NCI-H526 (cell line): ENCODE results near the gene EDC3.
A peak's percentile ranks its signal among the peaks of the same experiment; 100 is the strongest.
"Not testable (repeated sequence)": the region's sequence is repeated elsewhere in the genome, so short reads cannot be mapped to it uniquely, and the experiment has no call there.

Source experiments
- DNase-seq, 2 experiments: peaks; one replicate each; lab custom pipeline; 2025; lab: John Stamatoyannopoulos, UW

EDC3 gene

GRCh38 chr15:74648051-74648842, 47.6 kb downstream of the EDC3 start:
- DNase-seq: no peak

DNA sequence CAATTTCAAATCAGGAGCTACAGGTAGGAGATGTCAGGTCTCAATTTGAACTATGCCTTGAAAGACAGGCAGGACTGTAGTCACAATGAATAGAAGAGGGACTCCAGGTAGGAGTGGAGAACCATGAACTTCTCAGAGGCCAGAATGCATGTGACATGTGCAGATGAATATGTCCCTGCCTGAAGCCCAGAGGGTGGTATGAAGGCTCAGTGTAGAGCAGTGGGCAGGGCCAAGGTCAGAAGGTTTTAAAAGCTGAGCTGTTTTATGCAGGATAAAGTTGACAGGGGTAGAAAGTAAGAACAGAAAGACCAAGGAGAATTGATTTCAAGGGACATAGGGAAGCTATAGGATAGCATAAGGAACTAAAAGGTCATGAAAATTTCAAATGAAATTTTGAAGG, 49.3 kb downstream of the EDC3 start:
- no peak for DNase-seq

DNA sequence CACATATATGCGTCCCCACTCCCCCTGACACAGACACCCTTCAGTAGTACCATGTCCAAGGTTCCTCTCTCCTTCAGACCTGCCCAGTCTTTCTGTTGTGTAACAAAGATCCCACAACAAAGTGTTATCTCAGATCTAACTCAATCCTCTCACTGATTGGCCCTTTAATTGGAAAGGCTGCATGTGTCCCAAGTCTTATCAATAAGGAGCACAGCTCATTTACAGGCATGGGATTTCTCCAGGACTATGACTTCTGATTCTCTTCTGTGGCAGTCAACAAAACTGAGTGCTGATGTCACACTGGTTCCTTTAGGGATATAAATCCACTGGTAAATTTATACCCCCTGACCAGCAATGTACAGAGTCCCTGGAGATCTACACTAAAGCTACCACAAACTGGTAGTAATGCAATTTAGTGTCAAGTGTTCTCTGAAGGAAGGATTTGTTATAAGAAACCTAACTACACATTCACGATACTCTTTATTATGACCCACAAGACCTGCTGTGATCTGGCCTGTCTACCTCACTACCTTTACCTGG, 52.1 kb downstream of the EDC3 start:
- DNase-seq: no peak

- peak in 1 of 2 experiments; percentile 46 for DNase-seq
Observed at GRCh38 chr15:74642734-74643664, 52.8 kb downstream of the EDC3 start.

GRCh38 chr15:74642348-74642733, 53.5 kb downstream of the EDC3 start:
- DNase-seq: peak; percentile 71 to 76

- no peak for DNase-seq
Observed at GRCh38 chr15:74641151-74641550, 54.7 kb downstream of the EDC3 start.

DNA sequence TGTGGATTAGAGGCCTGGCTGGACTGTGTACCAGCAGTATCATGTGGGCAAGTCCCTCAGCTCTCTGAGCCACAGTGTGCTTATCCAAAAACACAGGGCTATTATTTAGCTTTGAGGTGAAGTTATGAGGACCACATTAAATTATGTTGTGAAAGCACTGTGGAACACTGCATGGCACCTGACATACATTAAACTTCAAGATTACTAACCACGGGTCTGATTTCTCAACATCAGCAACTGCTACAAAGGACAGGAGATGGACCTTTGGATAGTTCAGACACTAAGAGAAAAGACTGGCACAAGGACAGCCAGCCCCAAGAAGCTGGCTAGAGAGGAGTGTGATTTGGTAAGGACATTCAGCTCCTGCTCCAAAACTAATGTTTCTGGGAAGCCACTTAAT, 58.8 kb downstream of the EDC3 start:
- DNase-seq: no peak

- peak; percentile 22 to 72 for DNase-seq
Observed at GRCh38 chr15:74635228-74635627, 60.6 kb downstream of the EDC3 start.

GRCh38 chr15:74633781-74634180, 62.0 kb downstream of the EDC3 start:
- DNase-seq: no peak

GRCh38 chr15:74632601-74633000, 63.2 kb downstream of the EDC3 start:
- DNase-seq: no peak

GRCh38 chr15:74631935-74632560, 63.8 kb downstream of the EDC3 start:
- DNase-seq: peak in 1 of 2 experiments; percentile 64

GRCh38 chr15:74631408-74631807, 64.4 kb downstream of the EDC3 start:
- no peak for DNase-seq

DNA sequence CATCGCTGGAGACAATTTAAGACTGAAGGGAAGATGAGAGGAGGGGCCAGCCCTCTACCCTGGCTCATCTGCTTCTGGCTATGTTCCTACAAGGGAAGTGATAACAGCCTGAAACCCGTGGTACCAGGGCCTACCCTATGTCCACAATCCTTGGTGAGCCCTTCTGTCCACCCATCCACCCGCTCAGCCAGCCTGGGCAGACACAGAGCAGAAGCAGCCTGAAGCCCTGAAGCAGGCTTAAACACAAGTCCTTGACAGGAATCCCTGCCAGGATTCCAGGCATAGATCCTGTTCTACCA, 64.8 kb downstream of the EDC3 start:
- DNase-seq: no peak

- DNase-seq: no peak
Observed at GRCh38 chr15:74630284-74631086, 65.3 kb downstream of the EDC3 start.

- DNase-seq: not testable (repeated sequence)
Observed at GRCh38 chr15:74629696-74630095, 66.1 kb downstream of the EDC3 start.

DNA sequence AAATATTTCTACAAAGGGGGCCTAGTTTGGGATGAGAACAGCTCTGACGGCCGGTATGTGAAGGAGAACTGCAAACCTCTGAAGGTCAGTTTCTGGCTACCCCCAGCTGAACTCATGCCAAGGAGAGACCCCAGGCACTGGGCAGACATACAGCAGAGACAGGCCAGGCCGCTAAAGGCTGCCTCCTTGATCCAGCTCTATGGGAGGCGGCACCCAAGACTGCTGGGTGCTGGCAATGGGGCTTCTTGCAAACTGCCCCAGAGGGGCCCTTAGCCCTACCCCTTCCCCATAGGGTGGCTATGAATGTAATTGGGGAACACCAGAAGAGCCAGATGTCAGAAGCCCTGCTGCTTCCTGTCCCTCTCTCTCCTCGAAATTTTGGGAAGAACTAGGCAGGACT, 66.9 kb downstream of the EDC3 start:
- DNase-seq: no peak

DNA sequence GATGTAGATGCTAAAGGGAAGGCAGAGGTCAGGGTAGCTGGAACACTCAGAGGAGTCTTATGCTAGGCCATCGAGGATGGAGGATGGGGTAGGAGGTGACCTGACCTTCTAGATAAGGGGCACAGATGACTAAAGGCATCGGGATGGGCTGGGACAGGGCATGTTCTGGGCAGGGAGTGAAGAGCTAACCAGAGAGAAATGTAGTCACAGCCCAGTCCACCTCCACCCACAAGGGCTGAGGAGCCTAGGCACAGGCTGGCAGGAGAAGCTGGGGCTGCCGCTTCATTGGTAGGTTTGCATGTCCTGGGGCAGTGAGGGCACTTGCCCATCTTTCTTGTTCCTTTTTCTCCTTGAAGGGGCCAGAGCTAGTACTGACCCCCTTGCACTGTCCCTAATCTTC, 67.6 kb downstream of the EDC3 start:
- no peak for DNase-seq

GRCh38 chr15:74627766-74628165, 68.1 kb downstream of the EDC3 start:
- DNase-seq: no peak

GRCh38 chr15:74626752-74627692, 68.8 kb downstream of the EDC3 start:
- no peak for DNase-seq

GRCh38 chr15:74626336-74626735, 69.5 kb downstream of the EDC3 start:
- no peak for DNase-seq

- no peak for DNase-seq
Observed at GRCh38 chr15:74625693-74626092, 70.1 kb downstream of the EDC3 start.
